ENCODE measurements around the gene UBE2R2.
"Not testable (repeated sequence)": the region's sequence is repeated elsewhere in the genome, so short reads cannot be mapped to it uniquely, and the experiment has no call there.

UBE2R2 gene

GRCh38 chr9:33799928-33800704 lies 16.8 kb upstream of the UBE2R2 start:
- DNase-seq = no peak

GRCh38 chr9:33800886-33801285 lies 16.1 kb upstream of the UBE2R2 start:
- no peak for DNase-seq

- not testable (repeated sequence) for DNase-seq
Observed at GRCh38 chr9:33801943-33802500, 14.9 kb upstream of the UBE2R2 start.

- not testable (repeated sequence) for DNase-seq
Observed at GRCh38 chr9:33804196-33804595, 12.8 kb upstream of the UBE2R2 start.

GRCh38 chr9:33807156-33807555 lies 9.8 kb upstream of the UBE2R2 start:
- DNase-seq = not testable (repeated sequence)

- DNase-seq = not testable (repeated sequence)
Observed at GRCh38 chr9:33808979-33809322, 8.0 kb upstream of the UBE2R2 start.

- no peak for DNase-seq
Observed at GRCh38 chr9:33809506-33809905, 7.5 kb upstream of the UBE2R2 start.

- DNase-seq = peak; percentile 57
Observed at GRCh38 chr9:33813712-33814641, 3.0 kb upstream of the UBE2R2 start.

GRCh38 chr9:33815781-33816180 lies 1.2 kb upstream of the UBE2R2 start:
- DNase-seq = no peak

- DNase-seq = peak; percentile 27
Observed at GRCh38 chr9:33817327-33818166, 587 bp downstream of the UBE2R2 start.

GRCh38 chr9:33818167-33818846 lies 1.3 kb downstream of the UBE2R2 start:
- DNase-seq = no peak

GRCh38 chr9:33818847-33819500 lies 2.0 kb downstream of the UBE2R2 start:
- no peak for DNase-seq

- no peak for DNase-seq
Observed at GRCh38 chr9:33820231-33820745, 3.3 kb downstream of the UBE2R2 start.

- DNase-seq = no peak
Observed at GRCh38 chr9:33823801-33824200, 6.8 kb downstream of the UBE2R2 start.

- not testable (repeated sequence) for DNase-seq
Observed at GRCh38 chr9:33827285-33827684, 10.3 kb downstream of the UBE2R2 start.

- not testable (repeated sequence) for DNase-seq
Observed at GRCh38 chr9:33829641-33830230, 12.8 kb downstream of the UBE2R2 start.

- no peak for DNase-seq
Observed at GRCh38 chr9:33835625-33836260, 18.8 kb downstream of the UBE2R2 start.

GRCh38 chr9:33836261-33836660 lies 19.3 kb downstream of the UBE2R2 start:
- not testable (repeated sequence) for DNase-seq

- DNase-seq = no peak
Observed at GRCh38 chr9:33837138-33837537, 20.2 kb downstream of the UBE2R2 start.

GRCh38 chr9:33840381-33840780 lies 23.4 kb downstream of the UBE2R2 start:
- DNase-seq = no peak

Data from NCI-H446 treated with DMSO at 0.1 percent for 48 hours (cell line).